Mesenchymal stem cell (in vitro differentiated cells and primary cell): ENCODE data around the gene PTPRG.

Experiments
- DNase-seq: peaks from one replicate; pipeline ENCODE4 v3.0.0-alpha.2; 2013
- H2AFZ ChIP-seq: one replicate; pipeline ENCODE4 v1.6.1; 2013; ENCODE audit warnings: low read depth, mild to moderate bottlenecking, control low read depth, inconsistent platforms, low read length, moderate library complexity
- H2AK5ac ChIP-seq: 2 replicates; pipeline ENCODE4 v1.6.1; 2013; ENCODE audit warnings: low read length, moderate library complexity, mild to moderate bottlenecking, inconsistent platforms; ENCODE audit not compliant: severe bottlenecking
- H2BK120ac ChIP-seq: one replicate; pipeline ENCODE4 v1.6.1; 2013; ENCODE audit warnings: low read depth, mild to moderate bottlenecking, inconsistent platforms, low read length, moderate library complexity
- H2BK12ac ChIP-seq, 2 experiments: one replicate each; pipeline ENCODE4 v1.6.1; 2013; ENCODE audit warnings: inconsistent platforms in 2 of 2, low read length in 2 of 2, mild to moderate bottlenecking in 2 of 2, moderate library complexity in 2 of 2, control low read depth in 1 of 2
- H2BK15ac ChIP-seq: one replicate; pipeline ENCODE4 v1.6.1; 2013; ENCODE audit warnings: mild to moderate bottlenecking, low read depth, inconsistent platforms; ENCODE audit not compliant: poor library complexity, severe bottlenecking
- H2BK5ac ChIP-seq: 2 replicates; pipeline ENCODE4 v1.6.1; 2013; ENCODE audit warnings: low read depth, mild to moderate bottlenecking, low read length, control low read depth, inconsistent platforms; ENCODE audit not compliant: poor library complexity, severe bottlenecking
- H3K14ac ChIP-seq, 2 experiments: one replicate each; pipeline ENCODE4 v1.6.1; 2013; ENCODE audit warnings: inconsistent platforms in 2 of 2, low read length in 2 of 2, control low read depth in 1 of 2, mild to moderate bottlenecking in 1 of 2, moderate library complexity in 1 of 2
- H3K18ac ChIP-seq, 2 experiments: one replicate each; pipeline ENCODE4 v1.6.1; 2013; ENCODE audit warnings: inconsistent platforms in 2 of 2, low read length in 2 of 2, control low read depth in 1 of 2, low read depth in 1 of 2, mild to moderate bottlenecking in 1 of 2
- H3K23ac ChIP-seq, 2 experiments: one replicate each; pipeline ENCODE4 v1.6.1; 2013; ENCODE audit warnings: inconsistent platforms in 2 of 2, low read length in 2 of 2, mild to moderate bottlenecking in 2 of 2, moderate library complexity in 2 of 2, control low read depth in 1 of 2
- H3K27ac ChIP-seq: 2 replicates; pipeline ENCODE4 v1.5.1; 2013; ENCODE audit warnings: mild to moderate bottlenecking, moderate library complexity, low read length, control low read depth, inconsistent platforms; ENCODE audit not compliant: poor library complexity, severe bottlenecking
- H3K27me3 ChIP-seq, 2 experiments: 2 replicates each; pipeline versions ENCODE4 v1.6.1 to v1.7.0; 2013; ENCODE audit warnings: low read length in 2 of 2, mild to moderate bottlenecking in 2 of 2, moderate library complexity in 2 of 2, control low read depth in 1 of 2, inconsistent platforms in 1 of 2; ENCODE audit not compliant: control insufficient read depth in 1 of 2, insufficient read depth in 1 of 2
- H3K36me3 ChIP-seq, 2 experiments: 2 replicates each; pipeline versions ENCODE4 v1.6.1 to v1.7.0; 2013; ENCODE audit warnings: low read length in 2 of 2, control low read depth in 1 of 2, inconsistent platforms in 1 of 2, low read depth in 1 of 2, mild to moderate bottlenecking in 1 of 2; ENCODE audit not compliant: insufficient read depth in 2 of 2, control insufficient read depth in 1 of 2
- H3K4ac ChIP-seq, 2 experiments: one replicate each; pipeline ENCODE4 v1.6.1; 2013; ENCODE audit warnings: inconsistent platforms in 2 of 2, low read length in 2 of 2, mild to moderate bottlenecking in 2 of 2, moderate library complexity in 2 of 2, control low read depth in 1 of 2, low read depth in 1 of 2
- H3K4me1 ChIP-seq: 2 replicates; pipeline ENCODE4 v1.6.1; 2013; ENCODE audit warnings: low read depth, low read length, control low read depth; ENCODE audit not compliant: control insufficient read depth, insufficient read depth
- H3K4me2 ChIP-seq: 2 replicates; pipeline ENCODE4 v1.6.1; 2013; ENCODE audit warnings: low read length, mild to moderate bottlenecking, inconsistent platforms; ENCODE audit not compliant: poor library complexity, severe bottlenecking
- H3K4me3 ChIP-seq, 2 experiments: 2 replicates each; pipeline versions ENCODE4 v1.5.1 to v1.7.0; 2013; ENCODE audit warnings: low read length in 2 of 2, mild to moderate bottlenecking in 2 of 2, control low read depth in 1 of 2, low read depth in 1 of 2; ENCODE audit not compliant: insufficient read depth in 1 of 2
- H3K79me1 ChIP-seq: replicated peaks from 2 replicates; pipeline ENCODE4 v1.6.1; 2013; ENCODE audit warnings: mild to moderate bottlenecking, control low read depth, low read length, inconsistent platforms; ENCODE audit not compliant: poor library complexity, severe bottlenecking
- H3K9ac ChIP-seq: 2 replicates; pipeline ENCODE4 v1.7.0; 2013; ENCODE audit warnings: mild to moderate bottlenecking, low read length, moderate library complexity
- H3K9me3 ChIP-seq: 2 replicates; pipeline ENCODE4 v1.7.0; 2013; ENCODE audit warnings: mild to moderate bottlenecking, low read length; ENCODE audit not compliant: control insufficient read depth
- H4K8ac ChIP-seq: one replicate; pipeline ENCODE4 v1.6.1; 2013; ENCODE audit warnings: inconsistent platforms, mild to moderate bottlenecking, low read length, moderate library complexity
- H4K91ac ChIP-seq: one replicate; pipeline ENCODE4 v1.6.1; 2013; ENCODE audit warnings: mild to moderate bottlenecking, low read length, inconsistent platforms
- WGBS: methylation state at CpG from one replicate; pipeline ENCODE4 v1.1.7; 2013; ENCODE audit warnings: mixed read lengths; 5-methylcytosine and 5-hydroxymethylcytosine counted together

PTPRG gene

GRCh38 chr3:61667383-61667782, 106.0 kb downstream of the PTPRG start:
- Histone ChIP-seq H2AFZ (no peak overlapping the region), H3K4me3 (no peak overlapping the region), H3K79me1 (peaks cover 26% of the 10 kb centered on the region), H3K23ac (no peak overlapping the region), H2BK120ac (no peak overlapping the region), H3K27me3 (no peaks in the 10 kb centered on the region), H4K8ac (no peak overlapping the region), H2BK5ac (no peak overlapping the region), H2AK5ac (no peak overlapping the region), H3K9me3 (no peaks in the 10 kb centered on the region), H3K14ac (no peak overlapping the region), H3K4me1 (peaks cover 9% of the 10 kb centered on the region), H3K4me2 (no peak overlapping the region), H3K27ac (no peak overlapping the region), H2BK15ac (no peak overlapping the region), H3K36me3 (no peaks in the 10 kb centered on the region), H3K18ac (no peak overlapping the region), H4K91ac (no peak overlapping the region), H3K4ac (no peak overlapping the region), H3K9ac (no peak overlapping the region), H2BK12ac (no peak overlapping the region)
- no peak for DNase-seq
- 86% methylated on average over 6 of the region's 6 CpGs for WGBS

- no peak for DNase-seq
- Histone ChIP-seq H4K91ac (no peak overlapping the region), H2BK5ac (no peak overlapping the region), H2BK12ac (no peak overlapping the region), H4K8ac (no peak overlapping the region), H3K9me3 (no peaks in the 10 kb centered on the region), H2BK120ac (no peak overlapping the region), H3K4me1 (peaks cover 9% of the 10 kb centered on the region), H3K27me3 (no peaks in the 10 kb centered on the region), H3K27ac (no peak overlapping the region), H2BK15ac (no peak overlapping the region), H3K4ac (no peak overlapping the region), H3K4me2 (no peak overlapping the region), H3K18ac (no peak overlapping the region), H3K23ac (no peak overlapping the region), H3K36me3 (no peaks in the 10 kb centered on the region), H3K79me1 (peaks cover 24% of the 10 kb centered on the region), H3K14ac (no peak overlapping the region), H3K4me3 (no peak overlapping the region), H3K9ac (no peak overlapping the region), H2AFZ (no peak overlapping the region), H2AK5ac (no peak overlapping the region)
These were observed 106.4 kb downstream of the PTPRG start for GRCh38 chr3:61667814-61668213.

GRCh38 chr3:61668317-61668864, 107.0 kb downstream of the PTPRG start:
- H3K27ac ChIP-seq = no peak overlapping the region
- H2BK120ac ChIP-seq = no peak overlapping the region
- H3K4me2 ChIP-seq = no peak overlapping the region
- H4K91ac ChIP-seq = no peak overlapping the region
- H3K14ac ChIP-seq = no peak overlapping the region
- H2BK5ac ChIP-seq = no peak overlapping the region
- no peak overlapping the region for H3K18ac ChIP-seq
- WGBS = 72% methylated on average over 5 of the region's 5 CpGs
- no peaks in the 10 kb centered on the region for H3K9me3 ChIP-seq
- no peak overlapping the region for H3K4me3 ChIP-seq
- no peak overlapping the region for H4K8ac ChIP-seq
- H3K9ac ChIP-seq = no peak overlapping the region
- no peak overlapping the region for H3K23ac ChIP-seq
- no peaks in the 10 kb centered on the region for H3K36me3 ChIP-seq
- no peaks in the 10 kb centered on the region for H3K27me3 ChIP-seq
- no peak overlapping the region for H2AK5ac ChIP-seq
- peaks cover 24% of the 10 kb centered on the region for H3K79me1 ChIP-seq
- no peak for DNase-seq
- H2BK15ac ChIP-seq = no peak overlapping the region
- peaks cover 9% of the 10 kb centered on the region for H3K4me1 ChIP-seq
- H2BK12ac ChIP-seq = no peak overlapping the region
- H3K4ac ChIP-seq = no peak overlapping the region
- H2AFZ ChIP-seq = no peak overlapping the region

GRCh38 chr3:61669203-61669602, 107.8 kb downstream of the PTPRG start:
- Histone ChIP-seq H3K9ac (no peak overlapping the region), H3K36me3 (no peaks in the 10 kb centered on the region), H3K27ac (no peak overlapping the region), H4K8ac (no peak overlapping the region), H3K9me3 (no peaks in the 10 kb centered on the region), H3K14ac (no peak overlapping the region), H3K79me1 (peaks cover 24% of the 10 kb centered on the region), H4K91ac (no peak overlapping the region), H2AK5ac (no peak overlapping the region), H3K4me3 (no peak overlapping the region), H2BK12ac (no peak overlapping the region), H3K4ac (no peak overlapping the region), H3K4me1 (peaks cover 6% of the 10 kb centered on the region), H3K4me2 (no peak overlapping the region), H2BK120ac (no peak overlapping the region), H2BK5ac (no peak overlapping the region), H2BK15ac (no peak overlapping the region), H3K18ac (no peak overlapping the region), H3K23ac (no peak overlapping the region), H3K27me3 (no peaks in the 10 kb centered on the region), H2AFZ (no peak overlapping the region)
- DNase-seq = no peak
- 80% methylated on average over 3 of the region's 3 CpGs for WGBS
